Naive thymus-derived CD4-positive, alpha-beta T cell (primary cell): ENCODE data around the gene NR6A1. TPM values are rescaled to one million over a fixed set of nuclear protein-coding genes. Genes with fewer than 3 reads are reported as not detected.
A peak's percentile ranks its signal among the peaks of the same experiment; 100 is the strongest.

Experiments
- ATAC-seq: fragments of 150-1000 bp; cut with Tn5 transposase; 2 replicates; pipeline ENCODE4 v1.10.0; 2021; ENCODE audit warnings: mild to moderate bottlenecking, moderate library complexity
- CTCF ChIA-PET: fragments of 350-600 bp; sonication (Branson Sonifier 250); formaldehyde crosslinking; loops from one replicate; lab custom pipeline; 2021; ENCODE audit warnings: antibody characterized with exemption; lab: Charles Lee
- POLR2A ChIA-PET: fragments of 350-600 bp; sonication (Branson Sonifier 250); formaldehyde crosslinking; loops from one replicate; lab custom pipeline; 2021; ENCODE audit warnings: antibody characterized with exemption, inconsistent platforms; lab: Charles Lee
- DNase-seq, 9 donors: peaks; one replicate each; pipeline versions ENCODE4 v3.0.0 to v3.0.0-alpha.2; 2020 to 2022; ENCODE audit warnings: mixed read lengths in 1 of 9
- H3K27ac ChIP-seq: one replicate; pipeline ENCODE4 v1.7.0; 2013; ENCODE audit warnings: mild to moderate bottlenecking, low read depth, low read length, moderate library complexity
- H3K27me3 ChIP-seq, 2 donors: one replicate each; pipeline ENCODE4 v1.7.0; 2013; ENCODE audit warnings: low read length in 2 of 2, mild to moderate bottlenecking in 2 of 2, moderate library complexity in 2 of 2; ENCODE audit not compliant: control insufficient read depth in 2 of 2, insufficient read depth in 2 of 2
- H3K36me3 ChIP-seq, 3 experiments: 1 replicate in 2 of 3; 2 replicates in 1 of 3; pipeline ENCODE4 v1.7.0; 2013; ENCODE audit warnings: low read length in 3 of 3, mild to moderate bottlenecking in 3 of 3, moderate library complexity in 1 of 3; ENCODE audit not compliant: insufficient read depth in 3 of 3, control insufficient read depth in 2 of 3
- H3K4me1 ChIP-seq, 2 donors: one replicate each; pipeline ENCODE4 v1.7.0; 2013; ENCODE audit warnings: low read length in 2 of 2, mild to moderate bottlenecking in 2 of 2, moderate library complexity in 1 of 2; ENCODE audit not compliant: control insufficient read depth in 2 of 2, insufficient read depth in 2 of 2
- H3K4me3 ChIP-seq: 2 replicates; pipeline ENCODE4 v1.7.0; 2013; ENCODE audit warnings: mild to moderate bottlenecking, low read length
- H3K9me3 ChIP-seq, 3 experiments: 1 replicate in 2 of 3; 2 replicates in 1 of 3; pipeline ENCODE4 v1.7.0; 2013; ENCODE audit warnings: low read length in 3 of 3; ENCODE audit not compliant: control insufficient read depth in 2 of 3
- H3K27ac Mint-ChIP-seq, 9 donors: one replicate each; pipeline ENCODE4 v1.8.0; 2020 to 2022; ENCODE audit warnings: mixed read lengths in 9 of 9, mild to moderate bottlenecking in 8 of 9, moderate library complexity in 5 of 9, inconsistent platforms in 2 of 9
- H3K27me3 Mint-ChIP-seq, 5 donors: one replicate each; pipeline ENCODE4 v1.8.0; 2021 to 2022; ENCODE audit warnings: mixed read lengths in 5 of 5, mild to moderate bottlenecking in 1 of 5
- H3K36me3 Mint-ChIP-seq, 5 donors: one replicate each; pipeline ENCODE4 v1.8.0; 2020 to 2022; ENCODE audit warnings: mixed read lengths in 5 of 5, mild to moderate bottlenecking in 3 of 5, inconsistent platforms in 1 of 5
- H3K4me1 Mint-ChIP-seq, 7 donors: one replicate each; pipeline ENCODE4 v1.8.0; 2020 to 2022; ENCODE audit warnings: mixed read lengths in 7 of 7, mild to moderate bottlenecking in 3 of 7, inconsistent platforms in 1 of 7
- H3K4me3 Mint-ChIP-seq, 10 donors: one replicate each; pipeline ENCODE4 v1.8.0; 2020 to 2022; ENCODE audit warnings: mild to moderate bottlenecking in 10 of 10, mixed read lengths in 10 of 10, moderate library complexity in 6 of 10, inconsistent platforms in 2 of 10
- H3K9me3 Mint-ChIP-seq, 11 donors: one replicate each; pipeline ENCODE4 v1.8.0; 2020 to 2022; ENCODE audit warnings: mixed read lengths in 11 of 11, mild to moderate bottlenecking in 4 of 11, inconsistent platforms in 1 of 11, moderate library complexity in 1 of 11
- intact Hi-C, 2 donors: fragments of 100-400 bp; cut with micrococcal nuclease; formaldehyde crosslinking; loops; one replicate each; pipeline ENCODE4 v1.15.1; 2023
- polyA plus RNA-seq, 2 donors: library from polyadenylated mRNA; unstranded; fragments of 300-500 nt; fragmentation: Illumina TruSeq; gene quantifications; one replicate each; pipeline ENCODE4 v1.2.3, GENCODE V29; 2021
- total RNA-seq, 6 experiments: library from RNA in 5 of 6; stranded (reverse) in 5 of 6; gene quantifications; 1 replicate in 5 of 6; 2 replicates in 1 of 6; pipeline ENCODE4 v1.2.3 and lab custom pipeline; 2021 to 2026

The NR6A1 gene
- total and polyA plus RNA-seq, 7 experiments from 2014 or later: 0.21 to 0.78 (median 0.51) TPM; not detected in 4

DNA sequence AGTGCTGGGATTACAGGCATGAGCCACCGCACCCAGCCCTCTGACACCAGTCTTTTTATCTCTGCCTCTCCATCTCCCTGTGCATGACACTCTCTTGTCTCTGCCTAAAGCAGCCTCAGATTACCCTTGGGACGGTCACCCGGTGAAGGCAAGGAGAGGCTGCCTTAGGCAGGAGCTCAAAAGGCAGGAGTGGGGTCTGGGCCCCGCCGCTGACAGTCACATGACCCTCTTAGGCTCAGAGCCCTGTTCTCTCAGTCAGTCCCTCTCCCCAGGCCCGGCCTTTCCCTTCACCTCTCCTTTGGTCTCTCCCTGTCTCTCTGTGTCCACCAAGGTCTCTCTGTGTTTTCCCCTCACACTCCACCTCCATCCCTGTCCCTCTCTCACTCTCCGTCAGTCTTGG lies 298.3 kb downstream of the NR6A1 start:
- ChIA-PET CTCF (no interaction called here), POLR2A (no interaction called here)
- Mint-ChIP-seq H3K4me1 (peaks cover 0 to 3% (median 0%) of the 10 kb centered on the region in 7 donors), H3K4me3 (no peak overlapping the region), H3K27ac (peak overlapping the region in 1 of 9 donors; percentile 31), H3K27me3 (peaks cover 0 to 36% (median 11%) of the 10 kb centered on the region in 5 donors), H3K9me3 (no peaks in the 10 kb centered on the region), H3K36me3 (no peaks in the 10 kb centered on the region)
- intact Hi-C loops: no loop called here
- Histone ChIP-seq H3K4me3 (no peak overlapping the region), H3K9me3 (no peaks in the 10 kb centered on the region), H3K4me1 (no peaks in the 10 kb centered on the region), H3K36me3 (no peaks in the 10 kb centered on the region), H3K27me3 (no peaks in the 10 kb centered on the region), H3K27ac (no peak overlapping the region)
- DNase-seq (no peak), ATAC-seq (no peak)

DNA sequence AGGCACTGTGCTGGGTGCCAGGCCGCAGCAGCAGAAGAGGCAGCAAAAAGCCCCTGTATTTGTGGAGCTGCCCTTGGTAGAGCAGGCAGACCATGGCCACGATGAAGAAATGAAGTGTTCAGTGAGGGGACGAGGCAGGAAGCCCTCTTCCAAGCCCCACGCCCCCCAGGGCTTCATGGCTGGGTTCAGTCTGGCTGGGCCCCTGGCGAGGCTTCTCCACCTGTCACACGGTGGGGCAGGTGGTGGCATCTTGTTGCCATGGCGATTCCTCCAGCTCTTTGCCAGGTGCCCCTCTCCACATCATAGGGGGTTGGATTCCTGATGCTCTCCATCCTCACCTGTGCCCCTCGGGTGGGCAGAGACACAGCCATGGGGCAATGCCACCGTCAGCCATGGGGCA lies 299.4 kb downstream of the NR6A1 start:
- intact Hi-C loops: no loop called here
- no peaks in the 10 kb centered on the region for H3K4me1 ChIP-seq
- no peaks in the 10 kb centered on the region for H3K9me3 Mint-ChIP-seq
- no peaks in the 10 kb centered on the region for H3K9me3 ChIP-seq
- no peaks in the 10 kb centered on the region for H3K27me3 ChIP-seq
- no peak overlapping the region for H3K27ac Mint-ChIP-seq
- H3K27me3 Mint-ChIP-seq: peaks cover 0 to 35% (median 11%) of the 10 kb centered on the region in 5 donors
- no peak overlapping the region for H3K4me3 Mint-ChIP-seq
- DNase-seq (no peak), ATAC-seq (no peak)
- peaks cover 0 to 3% (median 0%) of the 10 kb centered on the region in 7 donors for H3K4me1 Mint-ChIP-seq
- H3K4me3 ChIP-seq: no peak overlapping the region
- no peaks in the 10 kb centered on the region for H3K36me3 Mint-ChIP-seq
- ChIA-PET CTCF (no interaction called here), POLR2A (no interaction called here)
- no peak overlapping the region for H3K27ac ChIP-seq
- H3K36me3 ChIP-seq: no peaks in the 10 kb centered on the region

DNA sequence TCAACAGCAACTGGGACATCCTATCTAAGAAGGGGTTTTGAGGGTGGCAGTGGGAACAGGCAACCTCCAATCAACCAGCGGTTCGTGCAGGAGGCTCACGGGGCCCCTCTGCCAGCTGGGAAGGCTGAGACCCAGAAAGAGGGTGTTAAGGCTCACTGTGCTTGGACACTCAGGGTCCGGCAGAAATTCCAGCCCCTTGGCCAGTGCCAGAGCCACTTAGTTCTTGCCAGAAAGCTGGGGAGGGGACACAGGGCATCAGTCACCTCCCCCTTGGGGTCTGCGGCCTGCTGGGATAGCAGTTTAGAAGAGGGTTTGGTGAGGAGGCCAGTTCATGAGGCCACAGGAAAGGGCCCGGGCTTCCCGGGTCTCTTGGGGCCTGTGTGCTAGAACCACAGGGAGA lies 300.4 kb downstream of the NR6A1 start:
- Mint-ChIP-seq H3K9me3 (no peaks in the 10 kb centered on the region), H3K27ac (no peak overlapping the region), H3K36me3 (no peaks in the 10 kb centered on the region), H3K4me1 (peaks cover 0 to 3% (median 0%) of the 10 kb centered on the region in 7 donors), H3K4me3 (no peak overlapping the region), H3K27me3 (peaks cover 0 to 35% (median 11%) of the 10 kb centered on the region in 5 donors)
- no peak for DNase-seq
- H3K27me3 ChIP-seq: no peaks in the 10 kb centered on the region
- no peaks in the 10 kb centered on the region for H3K9me3 ChIP-seq
- no peak for ATAC-seq
- ChIA-PET CTCF (no interaction called here), POLR2A (no interaction called here)
- H3K4me1 ChIP-seq: no peaks in the 10 kb centered on the region
- H3K27ac ChIP-seq: no peak overlapping the region
- intact Hi-C loops: no loop called here
- H3K36me3 ChIP-seq: no peaks in the 10 kb centered on the region
- H3K4me3 ChIP-seq: no peak overlapping the region

- no peaks in the 10 kb centered on the region for H3K27me3 ChIP-seq
- no peak overlapping the region for H3K4me3 ChIP-seq
- no peaks in the 10 kb centered on the region for H3K9me3 ChIP-seq
- no peaks in the 10 kb centered on the region for H3K36me3 Mint-ChIP-seq
- no peak overlapping the region for H3K27ac ChIP-seq
- no peak overlapping the region for H3K27ac Mint-ChIP-seq
- no peaks in the 10 kb centered on the region for H3K9me3 Mint-ChIP-seq
- peaks cover 0 to 34% (median 11%) of the 10 kb centered on the region in 5 donors for H3K27me3 Mint-ChIP-seq
- ChIA-PET POLR2A (interaction anchor here (0.5 kb wide), 1 partner anchor 11 kb away, joined by 9 read pairs; no protein-coding TSS in a partner anchor), CTCF (no interaction called here)
- ATAC-seq (no peak), DNase-seq (no peak)
- H3K4me1 ChIP-seq: no peaks in the 10 kb centered on the region
- no peaks in the 10 kb centered on the region for H3K36me3 ChIP-seq
- H3K4me3 Mint-ChIP-seq: no peak overlapping the region
- H3K4me1 Mint-ChIP-seq: peaks cover 0 to 3% (median 0%) of the 10 kb centered on the region in 7 donors
- intact Hi-C loops: no loop called here
Observed at GRCh38 chr9:124470306-124470705, 300.8 kb downstream of the NR6A1 start.

DNA sequence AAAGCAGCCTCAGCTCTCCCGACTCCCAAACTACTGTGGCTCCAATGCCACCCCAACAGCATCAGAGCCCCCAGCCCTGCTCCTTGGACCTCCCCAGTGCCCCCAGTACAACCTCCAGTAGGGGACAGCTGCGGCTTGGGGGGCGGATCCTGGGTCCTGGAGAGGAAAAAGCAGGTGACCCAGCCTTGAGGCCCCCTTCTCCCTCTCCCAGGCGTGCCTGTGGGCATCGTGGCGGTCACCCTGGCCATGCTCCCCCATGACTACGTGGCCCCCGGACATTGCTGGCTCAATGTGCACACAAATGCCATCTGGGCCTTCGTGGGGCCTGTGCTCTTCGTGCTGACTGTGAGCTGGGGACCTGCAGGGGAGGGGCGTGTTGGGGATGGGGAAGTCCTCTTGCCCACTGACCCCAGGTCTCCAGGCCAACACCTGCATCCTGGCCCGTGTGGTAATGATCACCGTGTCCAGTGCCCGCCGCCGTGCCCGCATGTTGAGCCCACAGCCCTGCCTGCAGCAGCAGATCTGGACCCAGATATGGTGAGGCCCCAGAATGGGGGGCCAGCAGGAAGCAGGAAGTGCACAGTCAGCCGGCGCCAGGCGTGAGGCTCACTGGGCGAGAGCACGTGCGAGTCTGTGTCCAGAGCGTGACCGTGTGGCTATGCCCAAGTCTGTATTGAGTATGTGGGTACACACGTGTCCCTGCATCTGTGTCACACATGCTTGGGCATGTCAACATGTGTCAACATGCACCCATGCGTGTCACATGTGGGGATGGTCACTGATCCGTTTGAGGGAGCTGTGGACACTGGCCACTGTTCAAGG lies 301.9 kb downstream of the NR6A1 start:
- Mint-ChIP-seq H3K36me3 (no peaks in the 10 kb centered on the region), H3K4me1 (peaks cover 0 to 3% (median 0%) of the 10 kb centered on the region in 7 donors), H3K4me3 (no peak overlapping the region), H3K9me3 (no peaks in the 10 kb centered on the region), H3K27me3 (peaks cover 0 to 29% (median 9%) of the 10 kb centered on the region in 5 donors), H3K27ac (no peak overlapping the region)
- DNase-seq (no peak), ATAC-seq (no peak)
- no peak overlapping the region for H3K4me3 ChIP-seq
- H3K9me3 ChIP-seq: no peaks in the 10 kb centered on the region
- H3K36me3 ChIP-seq: no peaks in the 10 kb centered on the region
- intact Hi-C loops: no loop called here
- H3K27ac ChIP-seq: no peak overlapping the region
- POLR2A ChIA-PET: no interaction called here
- no peaks in the 10 kb centered on the region for H3K27me3 ChIP-seq
- CTCF ChIA-PET: no interaction called here
- no peaks in the 10 kb centered on the region for H3K4me1 ChIP-seq

- no peaks in the 10 kb centered on the region for H3K27me3 ChIP-seq
- no peaks in the 10 kb centered on the region for H3K36me3 ChIP-seq
- Mint-ChIP-seq H3K27me3 (peaks cover 0 to 19% (median 6%) of the 10 kb centered on the region in 5 donors), H3K9me3 (peaks cover 0 to 3% (median 0%) of the 10 kb centered on the region in 11 donors), H3K27ac (no peak overlapping the region), H3K36me3 (no peaks in the 10 kb centered on the region), H3K4me3 (no peak overlapping the region), H3K4me1 (peaks cover 0 to 3% (median 0%) of the 10 kb centered on the region in 7 donors)
- H3K27ac ChIP-seq: no peak overlapping the region
- ChIA-PET CTCF (no interaction called here), POLR2A (no interaction called here)
- DNase-seq (no peak), ATAC-seq (peak; percentile 30)
- intact Hi-C loops: no loop called here
- H3K9me3 ChIP-seq: no peaks in the 10 kb centered on the region
- H3K4me1 ChIP-seq: no peaks in the 10 kb centered on the region
- no peak overlapping the region for H3K4me3 ChIP-seq
Observed at GRCh38 chr9:124468061-124468740, 302.9 kb downstream of the NR6A1 start.
